IMR-90 (cell line): ENCODE data around the gene CFAP119. TPM values are rescaled to one million over a fixed set of nuclear protein-coding genes. Genes with fewer than 3 reads are reported as not detected.

Experiments
- ATAC-seq: fragments of 200-7000 bp; cut with Tn5 transposase; 2 replicates; pipeline ENCODE4 v1.9.1; 2020; ENCODE audit warnings: low read depth, mild to moderate bottlenecking, moderate library complexity
- BruUV-seq: library from RNA; stranded (reverse); fragments of 400-500 nt; replicated peaks from 2 replicates; lab custom pipeline; 2021; lab: Mats Ljungman, UMichigan
- CTCF ChIA-PET: fragments of 300-600 bp; formaldehyde crosslinking; extraction: SDS; loops from one replicate; lab custom pipeline; 2021; ENCODE audit warnings: antibody characterized with exemption; lab: Yijun Ruan, JAX
- POLR2A ChIA-PET: fragments of 300-600 bp; sonication (Branson Sonifier 250); formaldehyde crosslinking; loops from one replicate; lab custom pipeline; 2022; ENCODE audit warnings: antibody characterized with exemption; ENCODE audit not compliant: unreplicated experiment; lab: Charles Lee
- DNase-seq: peaks from one replicate; pipeline ENCODE4 v3.0.0; 2013
- H2AFZ ChIP-seq: replicated peaks from 2 replicates; pipeline ENCODE3; 2013; ENCODE audit warnings: low read length, mild to moderate bottlenecking; ENCODE audit not compliant: poor library complexity
- H2AK5ac ChIP-seq: 2 replicates; pipeline ENCODE4 v1.6.1; 2013; ENCODE audit warnings: low read depth, low read length, inconsistent platforms
- H2AK9ac ChIP-seq: replicated peaks from 2 replicates; pipeline ENCODE3; 2013; ENCODE audit warnings: mild to moderate bottlenecking, low read depth, low read length, moderate library complexity; ENCODE audit not compliant: poor library complexity
- H2BK120ac ChIP-seq: 2 replicates; pipeline ENCODE4 v1.6.1; 2013; ENCODE audit warnings: low read depth, low read length, inconsistent platforms
- H2BK15ac ChIP-seq: 3 replicates; pipeline ENCODE4 v1.6.1; 2013; ENCODE audit warnings: low read depth, low read length, inconsistent platforms
- H2BK20ac ChIP-seq: 2 replicates; pipeline ENCODE4 v1.6.1; 2013; ENCODE audit warnings: low read depth, mild to moderate bottlenecking, inconsistent platforms, low read length, moderate library complexity
- H2BK5ac ChIP-seq: 2 replicates; pipeline ENCODE4 v1.6.1; 2013; ENCODE audit warnings: mild to moderate bottlenecking, low read depth, low read length, inconsistent platforms; ENCODE audit not compliant: poor library complexity, severe bottlenecking
- H3K14ac ChIP-seq: replicated peaks from 2 replicates; pipeline ENCODE4 v1.6.1; 2013; ENCODE audit warnings: low read depth, low read length, inconsistent platforms
- H3K18ac ChIP-seq: 2 replicates; pipeline ENCODE4 v1.6.1; 2013; ENCODE audit warnings: low read depth, low read length, control low read depth
- H3K23ac ChIP-seq: 2 replicates; pipeline ENCODE4 v1.6.1; 2013; ENCODE audit warnings: low read depth, low read length, inconsistent platforms
- H3K27ac ChIP-seq: 2 replicates; pipeline ENCODE4 v1.5.1; 2013; ENCODE audit warnings: mild to moderate bottlenecking, control low read depth, low read length; ENCODE audit not compliant: insufficient read depth
- H3K27me3 ChIP-seq: 2 replicates; pipeline ENCODE4 v1.6.1; 2013; ENCODE audit warnings: low read length; ENCODE audit not compliant: control insufficient read depth, insufficient read depth
- H3K36me3 ChIP-seq: 2 replicates; pipeline ENCODE4 v1.6.1; 2013; ENCODE audit warnings: low read length, mixed read lengths; ENCODE audit not compliant: control insufficient read depth, insufficient read depth
- H3K4ac ChIP-seq: 2 replicates; pipeline ENCODE4 v1.6.1; 2013; ENCODE audit warnings: low read depth, low read length, inconsistent platforms
- H3K4me1 ChIP-seq: 2 replicates; pipeline ENCODE4 v1.6.1; 2013; ENCODE audit warnings: low read length, mixed read lengths; ENCODE audit not compliant: control insufficient read depth, insufficient read depth
- H3K4me2 ChIP-seq: 2 replicates; pipeline ENCODE4 v1.6.1; 2013; ENCODE audit warnings: low read depth, mild to moderate bottlenecking, control low read depth, low read length, moderate library complexity
- H3K4me3 ChIP-seq: 2 replicates; pipeline ENCODE4 v1.5.1; 2013; ENCODE audit warnings: low read depth, mild to moderate bottlenecking, control low read depth, low read length, moderate library complexity; ENCODE audit not compliant: insufficient read depth
- H3K56ac ChIP-seq: 2 replicates; pipeline ENCODE4 v1.6.1; 2013; ENCODE audit warnings: low read length, inconsistent platforms; ENCODE audit not compliant: insufficient read depth; ENCODE audit errors: extremely low read depth
- H3K79me1 ChIP-seq, 2 experiments: 2 replicates each; pipeline ENCODE4 v1.6.1; 2013; ENCODE audit warnings: low read length in 2 of 2, inconsistent platforms in 1 of 2, low read depth in 1 of 2
- H3K9ac ChIP-seq: 2 replicates; pipeline ENCODE4 v1.6.1; 2013; ENCODE audit warnings: low read depth, low read length, control low read depth
- H3K9me1 ChIP-seq: 2 replicates; pipeline ENCODE4 v1.6.1; 2013; ENCODE audit warnings: low read length, inconsistent platforms; ENCODE audit not compliant: insufficient read depth
- H3K9me3 ChIP-seq: 2 replicates; pipeline ENCODE4 v1.6.1; 2013; ENCODE audit warnings: low read length; ENCODE audit not compliant: control insufficient read depth, insufficient read depth
- H4K20me1 ChIP-seq: 2 replicates; pipeline ENCODE4 v1.6.1; 2013; ENCODE audit warnings: low read length, inconsistent platforms; ENCODE audit not compliant: insufficient read depth
- H4K5ac ChIP-seq: 2 replicates; pipeline ENCODE4 v1.6.1; 2013; ENCODE audit warnings: mild to moderate bottlenecking, low read depth, low read length, control low read depth
- H4K8ac ChIP-seq, 2 experiments: 2 replicates each; pipeline ENCODE4 v1.6.1; 2013; ENCODE audit warnings: low read depth in 2 of 2, low read length in 2 of 2, control low read depth in 1 of 2, inconsistent platforms in 1 of 2
- H4K91ac ChIP-seq: 2 replicates; pipeline ENCODE4 v1.6.1; 2013; ENCODE audit warnings: low read depth, low read length, inconsistent platforms; ENCODE audit not compliant: insufficient read depth
- BHLHE40 ChIP-seq: fragments of 150-350 bp; IDR thresholded peaks from 2 replicates; pipeline ENCODE4 v1.6.1; 2016; ENCODE audit warnings: mild to moderate bottlenecking, low read depth, low read length
- CEBPB ChIP-seq: IDR thresholded peaks from 2 replicates; pipeline ENCODE4 v1.6.1; 2012; ENCODE audit warnings: low read depth, low read length, improper control_type of control experiment
- CHD1 ChIP-seq: IDR thresholded peaks from 2 replicates; pipeline ENCODE4 v1.6.1; 2012; ENCODE audit warnings: low read depth, low read length, improper control_type of control experiment
- FOS ChIP-seq: fragments of 150-350 bp; IDR thresholded peaks from 2 replicates; pipeline ENCODE4 v1.6.1; 2016; ENCODE audit warnings: low read depth, low read length
- MAFK ChIP-seq: IDR thresholded peaks from 2 replicates; pipeline ENCODE4 v1.6.1; 2012; ENCODE audit warnings: low read depth, low read length, improper control_type of control experiment
- MAZ ChIP-seq: IDR thresholded peaks from 2 replicates; pipeline ENCODE4 v1.6.1; 2012; ENCODE audit warnings: low read depth, mild to moderate bottlenecking, low read length, improper control_type of control experiment, moderate library complexity, borderline replicate concordance
- MXI1 ChIP-seq: IDR thresholded peaks from 2 replicates; pipeline ENCODE4 v1.6.1; 2012; ENCODE audit warnings: low read depth, mild to moderate bottlenecking, low read length, moderate library complexity, borderline replicate concordance
- NFE2L2 ChIP-seq: fragments of 150-350 bp; IDR thresholded peaks from 2 replicates; pipeline ENCODE4 v1.6.1; 2016; ENCODE audit warnings: low read depth, mild to moderate bottlenecking, low read length
- RAD21 ChIP-seq: IDR thresholded peaks from 2 replicates; pipeline ENCODE4 v1.6.1; 2012; ENCODE audit warnings: low read length, improper control_type of control experiment
- WGBS, 2 experiments: methylation state at CpG; one replicate each; pipeline versions ENCODE4 v1.1.5 to v1.1.7; 2013; ENCODE audit warnings: missing lambda C conversion rate in 2 of 2; ENCODE audit not compliant: insufficient read length in 1 of 2; ENCODE audit errors: extremely low coverage in 2 of 2; 5-methylcytosine and 5-hydroxymethylcytosine counted together
- dilution Hi-C: fragments of 300-500 bp; cut with HindIII; formaldehyde crosslinking; loops from one replicate; pipeline ENCODE4 v1.14.3; 2018; ENCODE audit warnings: low sequenced_read_pairs; ENCODE audit not compliant: unreplicated experiment
- in situ Hi-C: fragments of 300-500 bp; cut with MboI; formaldehyde crosslinking; loops from 3 replicates; pipeline ENCODE4 v1.14.3; 2019; ENCODE audit warnings: low sequenced_read_pairs, inconsistent platforms, mixed read lengths
- intact Hi-C: fragments of 100-400 bp; cut with micrococcal nuclease; formaldehyde crosslinking; loops from 2 replicates; pipeline ENCODE4 v1.10.0; 2022
- polyA plus RNA-seq, 3 experiments: library from polyadenylated mRNA; depleted of rRNA; stranded (reverse); fragments of >200 nt; gene quantifications; 2 replicates each; pipeline ENCODE4 v1.2.3, GENCODE V29; 2012; ENCODE audit warnings: low replicate concordance in 1 of 3
- total RNA-seq: library from RNA; depleted of rRNA; stranded (reverse); fragments of >200 nt; gene quantifications from 2 replicates; pipeline ENCODE4 v1.2.3, GENCODE V29; 2012
- TF ChIP-seq, protein P1 (sequence below): fragments of 150-350 bp; IDR thresholded peaks from 2 replicates; pipeline ENCODE4 v1.6.1; 2017; ENCODE audit warnings: mild to moderate bottlenecking, antibody characterized with exemption, low read length, low read depth
- TF ChIP-seq, protein P2 (sequence below): conservative IDR thresholded peaks from 2 replicates; pipeline ENCODE4 v1.5.1; 2012; ENCODE audit warnings: mild to moderate bottlenecking, low read depth, low read length, improper control_type of control experiment
- TF ChIP-seq, protein P3 (sequence below): fragments of 150-350 bp; IDR thresholded peaks from 2 replicates; pipeline ENCODE4 v1.6.1; 2016; ENCODE audit warnings: low read depth, mild to moderate bottlenecking, low read length, moderate library complexity, borderline replicate concordance

Gene CFAP119
- total and polyA plus RNA-seq, 2 of the 4 experiments (the other 2 are of a cell fraction) = 0.90 to 7.6 TPM

DNA sequence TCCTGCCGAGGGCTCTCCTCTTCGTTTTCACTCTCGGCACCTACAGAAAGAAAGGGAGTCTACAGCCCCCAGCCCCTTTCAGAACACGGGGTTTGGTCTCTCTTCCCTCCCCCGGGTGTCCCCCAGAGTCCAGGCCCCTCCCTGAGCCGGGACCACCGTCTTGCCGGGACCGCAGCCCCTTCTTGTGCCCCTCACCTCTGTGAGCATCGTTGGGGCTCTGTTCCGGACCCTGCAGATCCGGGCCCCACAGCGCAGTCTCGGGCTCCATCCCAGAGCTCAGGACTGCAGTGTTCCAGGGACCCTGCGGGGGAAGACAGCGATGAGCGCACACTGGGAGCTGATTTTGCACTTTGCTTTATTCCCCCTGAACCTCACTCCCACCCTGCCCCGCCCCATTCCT is 22.4 kb upstream of the CFAP119 start:
- H3K9me1 ChIP-seq = peaks cover 6% of the 10 kb centered on the region; the same call in 1 of the 2 replicates
- H2BK120ac ChIP-seq = no peak overlapping the region
- WGBS, 2 experiments = 100% methylated on average over 2 of the region's 18 CpGs; no CpG with 5 or more reads in 1 of the 2 experiments
- no peak overlapping the region for H3K27ac ChIP-seq
- BruUV-seq = no TSS peak
- peaks cover 4% of the 10 kb centered on the region for H3K4me1 ChIP-seq
- no peak overlapping the region for H3K14ac ChIP-seq
- H3K4me2 ChIP-seq = no peak overlapping the region
- ChIA-PET CTCF (no interaction called here), POLR2A (interaction anchor here (0.6 kb wide), 1 partner anchor 24 kb away, joined by 10 read pairs; no protein-coding TSS in a partner anchor)
- no peak overlapping the region for H3K18ac ChIP-seq
- H2BK20ac ChIP-seq = no peak overlapping the region
- H3K36me3 ChIP-seq = peaks cover 42% of the 10 kb centered on the region
- no peak overlapping the region for H2AK5ac ChIP-seq
- H2AFZ ChIP-seq = no peak overlapping the region
- H2BK5ac ChIP-seq = no peak overlapping the region
- ATAC-seq (no peak), DNase-seq (no peak)
- H3K9me3 ChIP-seq = no peaks in the 10 kb centered on the region
- no peak overlapping the region for H2AK9ac ChIP-seq
- no peak overlapping the region for H4K91ac ChIP-seq
- TF ChIP-seq MXI1 (no peak), NFE2L2 (no peak), CHD1 (no peak), MAFK (no peak), BHLHE40 (no peak), FOS (no peak), RAD21 (no peak), MAZ (no peak), CEBPB (no peak)
- TF ChIP-seq, protein P1, sequence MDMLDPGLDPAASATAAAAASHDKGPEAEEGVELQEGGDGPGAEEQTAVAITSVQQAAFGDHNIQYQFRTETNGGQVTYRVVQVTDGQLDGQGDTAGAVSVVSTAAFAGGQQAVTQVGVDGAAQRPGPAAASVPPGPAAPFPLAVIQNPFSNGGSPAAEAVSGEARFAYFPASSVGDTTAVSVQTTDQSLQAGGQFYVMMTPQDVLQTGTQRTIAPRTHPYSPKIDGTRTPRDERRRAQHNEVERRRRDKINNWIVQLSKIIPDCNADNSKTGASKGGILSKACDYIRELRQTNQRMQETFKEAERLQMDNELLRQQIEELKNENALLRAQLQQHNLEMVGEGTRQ = no peak
- TF ChIP-seq, protein P2, sequence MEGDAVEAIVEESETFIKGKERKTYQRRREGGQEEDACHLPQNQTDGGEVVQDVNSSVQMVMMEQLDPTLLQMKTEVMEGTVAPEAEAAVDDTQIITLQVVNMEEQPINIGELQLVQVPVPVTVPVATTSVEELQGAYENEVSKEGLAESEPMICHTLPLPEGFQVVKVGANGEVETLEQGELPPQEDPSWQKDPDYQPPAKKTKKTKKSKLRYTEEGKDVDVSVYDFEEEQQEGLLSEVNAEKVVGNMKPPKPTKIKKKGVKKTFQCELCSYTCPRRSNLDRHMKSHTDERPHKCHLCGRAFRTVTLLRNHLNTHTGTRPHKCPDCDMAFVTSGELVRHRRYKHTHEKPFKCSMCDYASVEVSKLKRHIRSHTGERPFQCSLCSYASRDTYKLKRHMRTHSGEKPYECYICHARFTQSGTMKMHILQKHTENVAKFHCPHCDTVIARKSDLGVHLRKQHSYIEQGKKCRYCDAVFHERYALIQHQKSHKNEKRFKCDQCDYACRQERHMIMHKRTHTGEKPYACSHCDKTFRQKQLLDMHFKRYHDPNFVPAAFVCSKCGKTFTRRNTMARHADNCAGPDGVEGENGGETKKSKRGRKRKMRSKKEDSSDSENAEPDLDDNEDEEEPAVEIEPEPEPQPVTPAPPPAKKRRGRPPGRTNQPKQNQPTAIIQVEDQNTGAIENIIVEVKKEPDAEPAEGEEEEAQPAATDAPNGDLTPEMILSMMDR = no peak
- TF ChIP-seq, protein P3, sequence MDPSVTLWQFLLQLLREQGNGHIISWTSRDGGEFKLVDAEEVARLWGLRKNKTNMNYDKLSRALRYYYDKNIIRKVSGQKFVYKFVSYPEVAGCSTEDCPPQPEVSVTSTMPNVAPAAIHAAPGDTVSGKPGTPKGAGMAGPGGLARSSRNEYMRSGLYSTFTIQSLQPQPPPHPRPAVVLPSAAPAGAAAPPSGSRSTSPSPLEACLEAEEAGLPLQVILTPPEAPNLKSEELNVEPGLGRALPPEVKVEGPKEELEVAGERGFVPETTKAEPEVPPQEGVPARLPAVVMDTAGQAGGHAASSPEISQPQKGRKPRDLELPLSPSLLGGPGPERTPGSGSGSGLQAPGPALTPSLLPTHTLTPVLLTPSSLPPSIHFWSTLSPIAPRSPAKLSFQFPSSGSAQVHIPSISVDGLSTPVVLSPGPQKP = no peak
- no peak overlapping the region for H3K23ac ChIP-seq
- no peak overlapping the region for H2BK15ac ChIP-seq
- in situ Hi-C loops = no loop called here
- H4K5ac ChIP-seq = no peak overlapping the region
- H3K9ac ChIP-seq = no peak overlapping the region
- peaks cover 8% of the 10 kb centered on the region for H4K20me1 ChIP-seq
- H3K27me3 ChIP-seq = no peaks in the 10 kb centered on the region
- H3K56ac ChIP-seq = no peak overlapping the region
- H3K4ac ChIP-seq = no peak overlapping the region
- intact Hi-C loops = no loop called here
- peaks cover 11 to 50% of the 10 kb centered on the region in 2 experiments for H3K79me1 ChIP-seq
- dilution Hi-C loops = no loop called here
- H4K8ac ChIP-seq = no peak overlapping the region
- no peak overlapping the region for H3K4me3 ChIP-seq
